ENCODE results near the gene FYN.

FYN gene

GRCh38 chr6:111709615-111710398, 163.4 kb downstream of the FYN start (continued):
- TF ChIP-seq, protein P1, sequence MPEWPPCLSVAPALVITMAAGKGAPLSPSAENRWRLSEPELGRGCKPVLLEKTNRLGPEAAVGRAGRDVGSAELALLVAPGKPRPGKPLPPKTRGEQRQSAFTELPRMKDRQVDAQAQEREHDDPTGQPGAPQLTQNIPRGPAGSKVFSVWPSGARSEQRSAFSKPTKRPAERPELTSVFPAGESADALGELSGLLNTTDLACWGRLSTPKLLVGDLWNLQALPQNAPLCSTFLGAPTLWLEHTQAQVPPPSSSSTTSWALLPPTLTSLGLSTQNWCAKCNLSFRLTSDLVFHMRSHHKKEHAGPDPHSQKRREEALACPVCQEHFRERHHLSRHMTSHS (tag by site-specific recombination; IDR thresholded peaks at IDR 0.05), result no peak
- no peak for TF ChIP-seq BCL11B (tag by site-specific recombination; IDR thresholded peaks at IDR 0.05; ENCODE audit: low read depth)
- TF ChIP-seq PRDM10 (tag by site-specific recombination; IDR thresholded peaks at IDR 0.05), result no peak
- no peak for TF ChIP-seq ZNF239 (tag by site-specific recombination; IDR thresholded peaks at IDR 0.05)
- TF ChIP-seq, protein P2, sequence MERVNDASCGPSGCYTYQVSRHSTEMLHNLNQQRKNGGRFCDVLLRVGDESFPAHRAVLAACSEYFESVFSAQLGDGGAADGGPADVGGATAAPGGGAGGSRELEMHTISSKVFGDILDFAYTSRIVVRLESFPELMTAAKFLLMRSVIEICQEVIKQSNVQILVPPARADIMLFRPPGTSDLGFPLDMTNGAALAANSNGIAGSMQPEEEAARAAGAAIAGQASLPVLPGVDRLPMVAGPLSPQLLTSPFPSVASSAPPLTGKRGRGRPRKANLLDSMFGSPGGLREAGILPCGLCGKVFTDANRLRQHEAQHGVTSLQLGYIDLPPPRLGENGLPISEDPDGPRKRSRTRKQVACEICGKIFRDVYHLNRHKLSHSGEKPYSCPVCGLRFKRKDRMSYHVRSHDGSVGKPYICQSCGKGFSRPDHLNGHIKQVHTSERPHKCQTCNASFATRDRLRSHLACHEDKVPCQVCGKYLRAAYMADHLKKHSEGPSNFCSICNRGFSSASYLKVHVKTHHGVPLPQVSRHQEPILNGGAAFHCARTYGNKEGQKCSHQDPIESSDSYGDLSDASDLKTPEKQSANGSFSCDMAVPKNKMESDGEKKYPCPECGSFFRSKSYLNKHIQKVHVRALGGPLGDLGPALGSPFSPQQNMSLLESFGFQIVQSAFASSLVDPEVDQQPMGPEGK (tag by site-specific recombination; IDR thresholded peaks at IDR 0.05), result no peak
- TF ChIP-seq KLF1 (tag by site-specific recombination; IDR thresholded peaks at IDR 0.05), result no peak
- TF ChIP-seq, protein P3, sequence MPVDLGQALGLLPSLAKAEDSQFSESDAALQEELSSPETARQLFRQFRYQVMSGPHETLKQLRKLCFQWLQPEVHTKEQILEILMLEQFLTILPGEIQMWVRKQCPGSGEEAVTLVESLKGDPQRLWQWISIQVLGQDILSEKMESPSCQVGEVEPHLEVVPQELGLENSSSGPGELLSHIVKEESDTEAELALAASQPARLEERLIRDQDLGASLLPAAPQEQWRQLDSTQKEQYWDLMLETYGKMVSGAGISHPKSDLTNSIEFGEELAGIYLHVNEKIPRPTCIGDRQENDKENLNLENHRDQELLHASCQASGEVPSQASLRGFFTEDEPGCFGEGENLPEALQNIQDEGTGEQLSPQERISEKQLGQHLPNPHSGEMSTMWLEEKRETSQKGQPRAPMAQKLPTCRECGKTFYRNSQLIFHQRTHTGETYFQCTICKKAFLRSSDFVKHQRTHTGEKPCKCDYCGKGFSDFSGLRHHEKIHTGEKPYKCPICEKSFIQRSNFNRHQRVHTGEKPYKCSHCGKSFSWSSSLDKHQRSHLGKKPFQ (tag by site-specific recombination; IDR thresholded peaks at IDR 0.05), result no peak
- TF ChIP-seq SP3 (tag by site-specific recombination; IDR thresholded peaks at IDR 0.05), result peak; percentile 58
- no peak for TF ChIP-seq ZNF114 (tag by site-specific recombination; IDR thresholded peaks at IDR 0.05)
- peak; percentile 74 for TF ChIP-seq ZNF660 (tag by site-specific recombination; IDR thresholded peaks at IDR 0.05)
- no peak for TF ChIP-seq ZSCAN23 (tag by site-specific recombination; IDR thresholded peaks at IDR 0.05)
- TF ChIP-seq, protein P4, sequence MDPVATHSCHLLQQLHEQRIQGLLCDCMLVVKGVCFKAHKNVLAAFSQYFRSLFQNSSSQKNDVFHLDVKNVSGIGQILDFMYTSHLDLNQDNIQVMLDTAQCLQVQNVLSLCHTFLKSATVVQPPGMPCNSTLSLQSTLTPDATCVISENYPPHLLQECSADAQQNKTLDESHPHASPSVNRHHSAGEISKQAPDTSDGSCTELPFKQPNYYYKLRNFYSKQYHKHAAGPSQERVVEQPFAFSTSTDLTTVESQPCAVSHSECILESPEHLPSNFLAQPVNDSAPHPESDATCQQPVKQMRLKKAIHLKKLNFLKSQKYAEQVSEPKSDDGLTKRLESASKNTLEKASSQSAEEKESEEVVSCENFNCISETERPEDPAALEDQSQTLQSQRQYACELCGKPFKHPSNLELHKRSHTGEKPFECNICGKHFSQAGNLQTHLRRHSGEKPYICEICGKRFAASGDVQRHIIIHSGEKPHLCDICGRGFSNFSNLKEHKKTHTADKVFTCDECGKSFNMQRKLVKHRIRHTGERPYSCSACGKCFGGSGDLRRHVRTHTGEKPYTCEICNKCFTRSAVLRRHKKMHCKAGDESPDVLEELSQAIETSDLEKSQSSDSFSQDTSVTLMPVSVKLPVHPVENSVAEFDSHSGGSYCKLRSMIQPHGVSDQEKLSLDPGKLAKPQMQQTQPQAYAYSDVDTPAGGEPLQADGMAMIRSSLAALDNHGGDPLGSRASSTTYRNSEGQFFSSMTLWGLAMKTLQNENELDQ (tag by site-specific recombination; IDR thresholded peaks at IDR 0.05; ENCODE audit: low read depth), result no peak
- TF ChIP-seq, protein P5, sequence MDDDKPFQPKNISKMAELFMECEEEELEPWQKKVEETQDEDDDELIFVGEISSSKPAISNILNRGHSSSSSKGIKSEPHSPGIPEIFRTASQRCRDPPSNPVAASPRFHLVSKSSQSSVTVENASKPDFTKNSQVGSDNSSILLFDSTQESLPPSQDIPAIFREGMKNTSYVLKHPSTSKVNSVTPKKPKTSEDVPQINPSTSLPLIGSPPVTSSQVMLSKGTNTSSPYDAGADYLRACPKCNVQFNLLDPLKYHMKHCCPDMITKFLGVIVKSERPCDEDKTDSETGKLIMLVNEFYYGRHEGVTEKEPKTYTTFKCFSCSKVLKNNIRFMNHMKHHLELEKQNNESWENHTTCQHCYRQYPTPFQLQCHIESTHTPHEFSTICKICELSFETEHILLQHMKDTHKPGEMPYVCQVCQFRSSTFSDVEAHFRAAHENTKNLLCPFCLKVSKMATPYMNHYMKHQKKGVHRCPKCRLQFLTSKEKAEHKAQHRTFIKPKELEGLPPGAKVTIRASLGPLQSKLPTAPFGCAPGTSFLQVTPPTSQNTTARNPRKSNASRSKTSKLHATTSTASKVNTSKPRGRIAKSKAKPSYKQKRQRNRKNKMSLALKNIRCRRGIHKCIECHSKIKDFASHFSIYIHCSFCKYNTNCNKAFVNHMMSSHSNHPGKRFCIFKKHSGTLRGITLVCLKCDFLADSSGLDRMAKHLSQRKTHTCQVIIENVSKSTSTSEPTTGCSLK (tag by site-specific recombination; IDR thresholded peaks at IDR 0.05), result no peak
- no peak for TF ChIP-seq PRDM2 (tag by site-specific recombination; IDR thresholded peaks at IDR 0.05; ENCODE audit: borderline replicate concordance)
- TF ChIP-seq, protein P6, sequence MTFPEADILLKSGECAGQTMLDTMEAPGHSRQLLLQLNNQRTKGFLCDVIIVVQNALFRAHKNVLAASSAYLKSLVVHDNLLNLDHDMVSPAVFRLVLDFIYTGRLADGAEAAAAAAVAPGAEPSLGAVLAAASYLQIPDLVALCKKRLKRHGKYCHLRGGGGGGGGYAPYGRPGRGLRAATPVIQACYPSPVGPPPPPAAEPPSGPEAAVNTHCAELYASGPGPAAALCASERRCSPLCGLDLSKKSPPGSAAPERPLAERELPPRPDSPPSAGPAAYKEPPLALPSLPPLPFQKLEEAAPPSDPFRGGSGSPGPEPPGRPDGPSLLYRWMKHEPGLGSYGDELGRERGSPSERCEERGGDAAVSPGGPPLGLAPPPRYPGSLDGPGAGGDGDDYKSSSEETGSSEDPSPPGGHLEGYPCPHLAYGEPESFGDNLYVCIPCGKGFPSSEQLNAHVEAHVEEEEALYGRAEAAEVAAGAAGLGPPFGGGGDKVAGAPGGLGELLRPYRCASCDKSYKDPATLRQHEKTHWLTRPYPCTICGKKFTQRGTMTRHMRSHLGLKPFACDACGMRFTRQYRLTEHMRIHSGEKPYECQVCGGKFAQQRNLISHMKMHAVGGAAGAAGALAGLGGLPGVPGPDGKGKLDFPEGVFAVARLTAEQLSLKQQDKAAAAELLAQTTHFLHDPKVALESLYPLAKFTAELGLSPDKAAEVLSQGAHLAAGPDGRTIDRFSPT (tag by site-specific recombination; IDR thresholded peaks at IDR 0.05), result no peak

Measured in HEK293 (cell line).